GM12878 (cell line): Measurements from ENCODE around the gene OSBPL3. TPM values are rescaled to one million over a fixed set of nuclear protein-coding genes. Genes with fewer than 3 reads are reported as not detected.

Source experiments
- ATAC-seq: fragments of 200-7000 bp; cut with Tn5 transposase; 3 replicates; pipeline ENCODE4 v1.9.1; 2020; ENCODE audit warnings: mild to moderate bottlenecking, moderate library complexity
- BruUV-seq: library from RNA; stranded (reverse); fragments of 400-500 nt; replicated peaks from 2 replicates; lab custom pipeline; 2021; lab: Mats Ljungman, UMichigan
- CTCF ChIA-PET: fragments of 300-600 bp; sonication (Branson Sonifier 250); formaldehyde crosslinking; extraction: SDS; loops from one replicate; lab custom pipeline; 2021; ENCODE audit warnings: inconsistent platforms; lab: Yijun Ruan, JAX
- POLR2A ChIA-PET: fragments of 350-600 bp; formaldehyde crosslinking; extraction: SDS; loops from one replicate; lab custom pipeline; 2021; ENCODE audit warnings: inconsistent platforms; lab: Charles Lee
- RAD21 ChIA-PET: fragments of 300-600 bp; sonication (Branson Sonifier 250); formaldehyde crosslinking; loops from one replicate; lab custom pipeline; 2023; ENCODE audit warnings: antibody characterized with exemption; ENCODE audit not compliant: unreplicated experiment; lab: Charles Lee
- SMC1A ChIA-PET: fragments of 300-600 bp; sonication (Branson Sonifier 250); formaldehyde crosslinking; loops from one replicate; lab custom pipeline; 2023; ENCODE audit not compliant: unreplicated experiment, uncharacterized antibody; lab: Charles Lee
- DNase-seq: peaks from one replicate; pipeline ENCODE4 v3.0.0-alpha.2; 2011; ENCODE audit warnings: low read depth, low spot score
- FAIRE-seq: peaks from 3 replicates; lab custom pipeline; 2011; peaks lifted over from hg19 to GRCh38; lab: Jason Lieb, UNC
- H2AFZ ChIP-seq: 2 replicates; pipeline ENCODE4 v1.6.0; 2011; ENCODE audit warnings: low read depth, low read length, control low read depth; ENCODE audit not compliant: control insufficient read depth
- H3K27ac ChIP-seq: 2 replicates; pipeline ENCODE4 v1.5.1; 2011; ENCODE audit warnings: control low read depth; ENCODE audit not compliant: control insufficient read depth, insufficient read depth
- H3K27me3 ChIP-seq, 2 experiments: replicated peaks in 1 of 2; 2 replicates each; pipeline versions ENCODE4 v1.6.0 to v1.6.1; 2011; ENCODE audit warnings: low read length in 1 of 2; ENCODE audit not compliant: control insufficient read depth in 2 of 2, insufficient read depth in 2 of 2
- H3K36me3 ChIP-seq, 2 experiments: 2 replicates each; pipeline ENCODE4 v1.5.1; 2011; ENCODE audit warnings: low read length in 1 of 2; ENCODE audit not compliant: control insufficient read depth in 2 of 2, insufficient read depth in 2 of 2
- H3K4me1 ChIP-seq: 2 replicates; pipeline ENCODE4 v1.6.1; 2011; ENCODE audit warnings: mild to moderate bottlenecking, low read length, moderate library complexity, mixed read lengths; ENCODE audit not compliant: control insufficient read depth, insufficient read depth
- H3K4me2 ChIP-seq: 2 replicates; pipeline ENCODE4 v1.6.0; 2011; ENCODE audit warnings: control low read depth; ENCODE audit not compliant: control insufficient read depth, insufficient read depth
- H3K4me3 ChIP-seq: fragments of 200-600 bp; sonication (generic); 2 replicates; pipeline ENCODE4 v1.5.1; 2016
- H3K79me2 ChIP-seq: 2 replicates; pipeline ENCODE4 v1.6.0; 2011; ENCODE audit warnings: low read length; ENCODE audit not compliant: control insufficient read depth, insufficient read depth
- H3K9ac ChIP-seq: 2 replicates; pipeline ENCODE4 v1.8.0; 2011; ENCODE audit warnings: low read length, control low read depth, mixed read lengths; ENCODE audit not compliant: control insufficient read depth, insufficient read depth
- H3K9me3 ChIP-seq: replicated peaks from 3 replicates; pipeline ENCODE4 v1.5.1; 2011; ENCODE audit warnings: mild to moderate bottlenecking, low read length; ENCODE audit not compliant: control insufficient read depth, insufficient read depth
- H4K20me1 ChIP-seq: 2 replicates; pipeline ENCODE4 v1.6.0; 2011; ENCODE audit not compliant: control insufficient read depth, insufficient read depth
- BACH1 ChIP-seq: fragments of 450-650 bp; IDR thresholded peaks from 2 replicates; pipeline ENCODE4 v1.6.1; 2017; ENCODE audit warnings: mild to moderate bottlenecking, borderline replicate concordance
- BRCA1 ChIP-seq: IDR thresholded peaks from 2 replicates; pipeline ENCODE4 v1.6.1; 2011; ENCODE audit warnings: low read depth, low read length, improper control_type of control experiment
- CBFB ChIP-seq: IDR thresholded peaks from 2 replicates; pipeline ENCODE4 v1.6.1; 2016; ENCODE audit warnings: antibody characterized with exemption, low read depth
- CHD1 ChIP-seq: IDR thresholded peaks from 2 replicates; pipeline ENCODE4 v1.6.1; 2012; ENCODE audit warnings: low read depth, low read length, improper control_type of control experiment
- CTCF ChIP-seq, 3 experiments: IDR thresholded peaks in 2 of 3; conservative IDR thresholded peaks in 1 of 3; 2 replicates each; pipeline ENCODE4 v1.5.1; 2011; ENCODE audit warnings: low read depth in 3 of 3, low read length in 3 of 3, mild to moderate bottlenecking in 3 of 3, control low read depth in 2 of 3, moderate library complexity in 2 of 3, inconsistent platforms in 1 of 3, mixed read lengths in 1 of 3; ENCODE audit not compliant: control insufficient read depth in 2 of 3, insufficient read depth in 1 of 3; ENCODE audit errors: extremely low read depth in 1 of 3
- GATAD2B ChIP-seq: fragments of 450-650 bp; conservative IDR thresholded peaks from 2 replicates; pipeline ENCODE4 v1.6.1; 2017; ENCODE audit warnings: low read depth, mild to moderate bottlenecking, moderate library complexity
- KAT2A ChIP-seq: conservative IDR thresholded peaks from 2 replicates; pipeline ENCODE4 v1.6.1; 2011; ENCODE audit warnings: low read depth, low read length; ENCODE audit not compliant: control insufficient read depth
- MAX ChIP-seq: IDR thresholded peaks from 2 replicates; pipeline ENCODE4 v1.6.1; 2012; ENCODE audit warnings: low read depth, low read length, improper control_type of control experiment
- MYB ChIP-seq: fragments of 150-350 bp; IDR thresholded peaks from 2 replicates; pipeline ENCODE4 v1.6.1; 2014; ENCODE audit warnings: mild to moderate bottlenecking, low read depth, low read length, borderline replicate concordance
- POLR2AphosphoS5 ChIP-seq: IDR thresholded peaks from 2 replicates; pipeline ENCODE4 v1.6.1; 2011; ENCODE audit warnings: mild to moderate bottlenecking, low read length, inconsistent platforms
- RUNX3 ChIP-seq: IDR thresholded peaks from 2 replicates; pipeline ENCODE4 v1.6.1; 2012; ENCODE audit warnings: low read length, inconsistent platforms
- SREBF2 ChIP-seq: IDR thresholded peaks from 2 replicates; pipeline ENCODE4 v1.6.1; 2012; ENCODE audit warnings: mild to moderate bottlenecking, low read length
- TAF1 ChIP-seq: IDR thresholded peaks from 2 replicates; pipeline ENCODE4 v1.6.1; 2011; ENCODE audit warnings: mild to moderate bottlenecking, low read depth, low read length, borderline replicate concordance
- ZNF274 ChIP-seq: IDR thresholded peaks from one replicate; pipeline ENCODE4 v1.8.0; 2011; ENCODE audit not compliant: insufficient read length, insufficient read depth
- ZNF592 ChIP-seq: fragments of 450-650 bp; IDR thresholded peaks from 2 replicates; pipeline ENCODE4 v1.6.1; 2017; ENCODE audit warnings: mild to moderate bottlenecking, moderate library complexity
- in situ Hi-C: fragments of 300-500 bp; cut with MboI; formaldehyde crosslinking; loops from 9 replicates; pipeline ENCODE4 v1.14.3; 2018; ENCODE audit warnings: mixed read lengths
- intact Hi-C: fragments of 100-400 bp; cut with micrococcal nuclease; formaldehyde crosslinking; loops from one replicate; pipeline ENCODE4 v1.14.2; 2022; ENCODE audit not compliant: unreplicated experiment
- polyA plus RNA-seq, 11 experiments: library from polyadenylated mRNA; depleted of rRNA in 4 of 11; unstranded in 6 of 11; stranded (reverse) in 5 of 11; fragments of >200 nt; fragmentation: Nextera tagmentation in 4 of 11; fragmentation: Illumina TruSeq in 1 of 11; extraction: Ambion mirVana in 4 of 11; extraction: Trizol in 1 of 11; gene quantifications; 1 replicate in 1 of 11; 2 replicates in 10 of 11; pipeline versions ENCODE4 v1.2.1 to v1.2.3, GENCODE V29; 2011 to 2016; ENCODE audit warnings: inconsistent platforms in 2 of 11, missing spikeins in 2 of 11, low read depth in 1 of 11
- total RNA-seq, 4 experiments: library from RNA; depleted of rRNA in 3 of 4; stranded (reverse); fragments of >200 nt in 3 of 4; fragmentation: Illumina TruSeq in 1 of 4; extraction: Trizol in 1 of 4; gene quantifications; 2 replicates each; pipeline versions ENCODE4 v1.2.1 to v1.2.3, GENCODE V29; 2013 to 2021

Gene OSBPL3
- total and polyA plus RNA-seq, 10 of the 15 experiments (the other 5 are each of a cell fraction or from before 2014, with no cell fraction given), result 6.1 to 46.6 (median 27.0) TPM

GRCh38 chr7:25012254-25012653, 32.3 kb upstream of the OSBPL3 start:
- Histone ChIP-seq H3K9ac (no peak overlapping the region), H3K4me1 (no peaks in the 10 kb centered on the region), H3K4me3 (no peak overlapping the region), H2AFZ (no peak overlapping the region), H3K27ac (no peak overlapping the region), H3K4me2 (no peak overlapping the region), H3K27me3 (no peaks in the 10 kb centered on the region; a peak in 1 of 4 replicates), H4K20me1 (no peaks in the 10 kb centered on the region), H3K79me2 (no peaks in the 10 kb centered on the region), H3K9me3 (peaks cover 2% of the 10 kb centered on the region; the same call in 2 of the 3 replicates), H3K36me3 (no peaks in the 10 kb centered on the region)
- ATAC-seq, result no peak
- CTCF ChIA-PET, result no interaction called here
- no TSS peak for BruUV-seq
- DNase-seq, result no peak
- RAD21 ChIA-PET, result interaction anchor here (0.6 to 1.3 kb wide), 2 partner anchors 192 to 626 kb away, joined by 3 read pairs; no protein-coding TSS in a partner anchor
- SMC1A ChIA-PET, result interaction anchor here (0.7 to 1.3 kb wide), 2 partner anchors 9 to 53 kb away, joined by 3 to 4 read pairs; no protein-coding TSS in a partner anchor
- in situ Hi-C loops (no loop called here), intact Hi-C loops (no loop called here)
- TF ChIP-seq CTCF (IDR thresholded peaks at IDR 0.05 in 2 of 3, conservative IDR thresholded peaks at IDR 0.05 in 1 of 3; ENCODE audit: control insufficient read depth in 2 of 3, extremely low read depth in 1 of 3, insufficient read depth in 1 of 3, low read depth in 3 of 3, low read length in 3 of 3) (no peak), BACH1 (no peak), BRCA1 (no peak), TAF1 (no peak), POLR2AphosphoS5 (no peak), SREBF2 (no peak), RUNX3 (no peak), ZNF592 (no peak), ZNF274 (no peak), KAT2A (no peak), MYB (no peak), GATAD2B (no peak), CHD1 (no peak), MAX (no peak), CBFB (no peak)
- POLR2A ChIA-PET, result interaction anchor here (1.4 kb wide), 1 partner anchor 17 kb away, joined by 3 read pairs; no protein-coding TSS in a partner anchor
- FAIRE-seq, result no peak
